ENCODE data around the gene RHOBTB1. TPM values are rescaled to one million over a fixed set of nuclear protein-coding genes. Genes with fewer than 3 reads are reported as not detected.

RHOBTB1 gene
- total RNA-seq, 2 experiments from 2014 or later: not detected

DNA sequence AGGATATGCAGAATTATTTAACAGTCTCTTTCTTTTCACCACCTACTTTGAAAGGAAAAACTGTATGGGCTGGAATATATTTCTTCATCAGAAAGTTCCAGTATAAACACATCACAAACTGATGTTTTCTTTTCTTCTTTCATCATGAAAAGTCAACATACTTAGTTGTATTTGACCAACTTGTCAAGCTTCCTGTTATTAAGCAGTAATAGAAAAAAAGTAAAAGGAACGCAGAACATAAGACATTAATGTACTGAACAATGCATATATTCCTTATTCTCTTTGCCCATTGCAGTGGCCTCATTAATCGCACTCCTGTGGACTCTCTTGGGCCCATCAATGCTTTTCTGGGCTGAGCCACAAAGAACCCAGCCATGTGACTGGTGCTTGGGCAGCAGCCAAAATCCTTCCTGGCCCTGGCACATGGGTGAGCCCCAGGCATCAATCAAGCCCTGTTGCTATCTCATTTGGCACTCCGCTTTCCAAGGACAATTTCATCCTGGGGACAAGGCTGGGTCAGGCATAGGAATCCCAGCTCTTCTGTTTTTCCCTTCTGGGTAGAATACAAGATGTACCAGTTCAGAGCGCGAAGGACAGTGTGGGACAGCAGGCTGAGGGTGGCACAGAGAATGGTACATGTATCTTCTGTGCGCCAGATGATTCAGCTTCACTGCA is 42.3 kb downstream of the RHOBTB1 start:
- Histone ChIP-seq H3K36me3 (ENCODE audit: insufficient read depth, low read length) (no peaks in the 10 kb centered on the region), H3K9me2 (ENCODE audit: insufficient read depth, low read length) (no peaks in the 10 kb centered on the region), H3K4me3 (ENCODE audit: low read depth, low read length, poor library complexity, severe bottlenecking) (no peak overlapping the region), H3K79me2 (ENCODE audit: insufficient read depth, low read depth, low read length) (no peaks in the 10 kb centered on the region), H3K27ac (ENCODE audit: low read depth, low read length, poor library complexity, severe bottlenecking) (no peak overlapping the region), H3K4me2 (ENCODE audit: low read length) (no peak overlapping the region), H3K9me3 (ENCODE audit: low read length) (peaks cover 6% of the 10 kb centered on the region; the same call in 1 of the 2 replicates), H4K20me1 (ENCODE audit: insufficient read depth, low read length) (no peaks in the 10 kb centered on the region), H2AFZ (ENCODE audit: low read length) (no peak overlapping the region), H3K4me1 (ENCODE audit: insufficient read depth, low read length, poor library complexity, severe bottlenecking) (no peaks in the 10 kb centered on the region)
- intact Hi-C loops (cut with micrococcal nuclease; ENCODE audit: unreplicated experiment): no loop called here
- no TSS peak for BruUV-seq (replicated peaks)
- TF ChIP-seq, protein P1, sequence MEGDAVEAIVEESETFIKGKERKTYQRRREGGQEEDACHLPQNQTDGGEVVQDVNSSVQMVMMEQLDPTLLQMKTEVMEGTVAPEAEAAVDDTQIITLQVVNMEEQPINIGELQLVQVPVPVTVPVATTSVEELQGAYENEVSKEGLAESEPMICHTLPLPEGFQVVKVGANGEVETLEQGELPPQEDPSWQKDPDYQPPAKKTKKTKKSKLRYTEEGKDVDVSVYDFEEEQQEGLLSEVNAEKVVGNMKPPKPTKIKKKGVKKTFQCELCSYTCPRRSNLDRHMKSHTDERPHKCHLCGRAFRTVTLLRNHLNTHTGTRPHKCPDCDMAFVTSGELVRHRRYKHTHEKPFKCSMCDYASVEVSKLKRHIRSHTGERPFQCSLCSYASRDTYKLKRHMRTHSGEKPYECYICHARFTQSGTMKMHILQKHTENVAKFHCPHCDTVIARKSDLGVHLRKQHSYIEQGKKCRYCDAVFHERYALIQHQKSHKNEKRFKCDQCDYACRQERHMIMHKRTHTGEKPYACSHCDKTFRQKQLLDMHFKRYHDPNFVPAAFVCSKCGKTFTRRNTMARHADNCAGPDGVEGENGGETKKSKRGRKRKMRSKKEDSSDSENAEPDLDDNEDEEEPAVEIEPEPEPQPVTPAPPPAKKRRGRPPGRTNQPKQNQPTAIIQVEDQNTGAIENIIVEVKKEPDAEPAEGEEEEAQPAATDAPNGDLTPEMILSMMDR (conservative IDR thresholded peaks at IDR 0.05; ENCODE audit: low read length): no peak
- TF ChIP-seq EZH2phosphoT487 (IDR thresholded peaks at IDR 0.05; ENCODE audit: borderline replicate concordance, low read depth, low read length): no peak
- ChIA-PET POLR2A (no interaction called here), CTCF (ENCODE audit: unreplicated experiment) (no interaction called here)
- no peak for DNase-seq (ENCODE audit: low spot score)

- DNase-seq (ENCODE audit: low spot score): no peak
- Histone ChIP-seq H3K4me1 (ENCODE audit: insufficient read depth, low read length, poor library complexity, severe bottlenecking) (no peaks in the 10 kb centered on the region), H3K9me3 (ENCODE audit: low read length) (peaks cover under 1% of the 10 kb centered on the region; the same call in 1 of the 2 replicates), H2AFZ (ENCODE audit: low read length) (no peak overlapping the region), H3K36me3 (ENCODE audit: insufficient read depth, low read length) (no peaks in the 10 kb centered on the region), H3K27ac (ENCODE audit: low read depth, low read length, poor library complexity, severe bottlenecking) (no peak overlapping the region), H4K20me1 (ENCODE audit: insufficient read depth, low read length) (no peaks in the 10 kb centered on the region), H3K4me2 (ENCODE audit: low read length) (no peak overlapping the region), H3K79me2 (ENCODE audit: insufficient read depth, low read depth, low read length) (no peaks in the 10 kb centered on the region), H3K9me2 (ENCODE audit: insufficient read depth, low read length) (no peaks in the 10 kb centered on the region), H3K4me3 (ENCODE audit: low read depth, low read length, poor library complexity, severe bottlenecking) (no peak overlapping the region)
- intact Hi-C loops (cut with micrococcal nuclease; ENCODE audit: unreplicated experiment): no loop called here
- ChIA-PET CTCF (ENCODE audit: unreplicated experiment) (no interaction called here), POLR2A (no interaction called here)
- TF ChIP-seq EZH2phosphoT487 (IDR thresholded peaks at IDR 0.05; ENCODE audit: borderline replicate concordance, low read depth, low read length): no peak
- TF ChIP-seq, protein P1 (conservative IDR thresholded peaks at IDR 0.05; ENCODE audit: low read length): no peak
- BruUV-seq (replicated peaks): no TSS peak
Observed at GRCh38 chr10:60899266-60899665, 44.7 kb downstream of the RHOBTB1 start.

DNA sequence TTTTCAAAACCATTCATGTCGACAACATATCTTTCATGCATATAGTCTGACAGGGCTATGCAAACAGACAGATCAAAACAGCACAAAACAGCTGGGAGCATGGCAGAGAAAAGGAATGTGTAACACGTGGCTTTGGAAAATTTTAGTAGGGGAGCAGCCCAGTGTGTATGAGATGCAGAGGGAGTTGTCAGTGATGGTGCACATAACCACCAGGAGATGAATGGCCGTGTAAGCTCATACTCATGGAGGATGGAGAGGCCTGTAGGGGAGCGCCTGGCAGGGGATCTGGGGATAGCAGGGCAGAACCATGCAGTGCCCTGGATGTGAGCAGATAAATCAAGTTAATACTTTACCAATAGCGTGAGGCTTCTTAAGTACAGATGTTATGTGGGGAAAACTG is 45.7 kb downstream of the RHOBTB1 start:
- Histone ChIP-seq H3K36me3 (ENCODE audit: insufficient read depth, low read length) (no peaks in the 10 kb centered on the region), H4K20me1 (ENCODE audit: insufficient read depth, low read length) (no peaks in the 10 kb centered on the region), H3K9me2 (ENCODE audit: insufficient read depth, low read length) (no peaks in the 10 kb centered on the region), H3K4me2 (ENCODE audit: low read length) (no peak overlapping the region), H3K4me3 (ENCODE audit: low read depth, low read length, poor library complexity, severe bottlenecking) (no peak overlapping the region), H3K4me1 (ENCODE audit: insufficient read depth, low read length, poor library complexity, severe bottlenecking) (no peaks in the 10 kb centered on the region), H3K79me2 (ENCODE audit: insufficient read depth, low read depth, low read length) (no peaks in the 10 kb centered on the region), H2AFZ (ENCODE audit: low read length) (no peak overlapping the region), H3K9me3 (ENCODE audit: low read length) (no peaks in the 10 kb centered on the region), H3K27ac (ENCODE audit: low read depth, low read length, poor library complexity, severe bottlenecking) (no peak overlapping the region)
- no TSS peak for BruUV-seq (replicated peaks)
- intact Hi-C loops (cut with micrococcal nuclease; ENCODE audit: unreplicated experiment): no loop called here
- DNase-seq (ENCODE audit: low spot score): no peak
- ChIA-PET CTCF (ENCODE audit: unreplicated experiment) (no interaction called here), POLR2A (interaction anchor here (1.2 kb wide), 1 partner anchor 28 kb away, joined by 4 read pairs; no protein-coding TSS in a partner anchor)
- TF ChIP-seq, protein P1 (conservative IDR thresholded peaks at IDR 0.05; ENCODE audit: low read length): no peak
- TF ChIP-seq EZH2phosphoT487 (IDR thresholded peaks at IDR 0.05; ENCODE audit: borderline replicate concordance, low read depth, low read length): no peak

All from OCI-LY7 (cell line).